NB4 (cell line): Measurements from ENCODE around the gene TMEM38A.
A peak's percentile ranks its signal among the peaks of the same experiment; 100 is the strongest.

Experiments used
- DNase-seq: peaks from one replicate; pipeline ENCODE4 v3.0.0; 2010; ENCODE audit warnings: low read depth
- H3K4me3 ChIP-seq: one replicate; pipeline ENCODE4 v1.5.1; 2011; ENCODE audit warnings: mild to moderate bottlenecking, low read depth, low read length, moderate library complexity
- CTCF ChIP-seq: IDR thresholded peaks from one replicate; pipeline ENCODE4 v1.5.1; 2012; ENCODE audit warnings: low read depth, low read length
- MAX ChIP-seq: IDR thresholded peaks from 2 replicates; pipeline ENCODE4 v1.6.1; 2011; ENCODE audit warnings: low read depth, low read length
- MYC ChIP-seq: IDR thresholded peaks from 2 replicates; pipeline ENCODE4 v1.6.1; 2011; ENCODE audit warnings: low read depth, low read length
- POLR2A ChIP-seq: IDR thresholded peaks from 2 replicates; pipeline ENCODE4 v1.6.1; 2011; ENCODE audit warnings: mild to moderate bottlenecking; ENCODE audit not compliant: insufficient read length; ENCODE audit errors: extremely low read depth

The TMEM38A gene

GRCh38 chr19:16627928-16628182, 33.1 kb upstream of the TMEM38A start:
- H3K4me3 ChIP-seq = peak overlapping the region; percentile 91
- no peak for TF ChIP-seq MAX
- no peak for TF ChIP-seq POLR2A
- no peak for TF ChIP-seq CTCF
- TF ChIP-seq MYC = no peak
- DNase-seq = no peak

GRCh38 chr19:16628183-16628983, 32.6 kb upstream of the TMEM38A start, which contains the start of gene MED26:
Gene MED26, minus strand, starts transcription at chr19:16628204. Its CDS starts 261 bp downstream, at chr19:16627943.
- H3K4me3 ChIP-seq = peak within 1 kb of the TSS; percentile 91
- peak; percentile 91 for DNase-seq
- TF ChIP-seq MAX (no peak), CTCF (no peak), MYC (peak; percentile 10; the same call in 1 of the 2 replicates), POLR2A (peak; percentile 78)

GRCh38 chr19:16628984-16629691, 31.8 kb upstream of the TMEM38A start:
- H3K4me3 ChIP-seq = peak overlapping the region; percentile 71
- DNase-seq = no peak
- TF ChIP-seq CTCF (no peak), MAX (peak; percentile 92), MYC (peak; percentile 71), POLR2A (no peak)

- no peak for DNase-seq
- TF ChIP-seq MYC = no peak
- TF ChIP-seq MAX = no peak
- no peak for TF ChIP-seq POLR2A
- TF ChIP-seq CTCF = no peak
- H3K4me3 ChIP-seq = no peak overlapping the region
Measured at GRCh38 chr19:16631465-16631864, 29.5 kb upstream of the TMEM38A start.

GRCh38 chr19:16637535-16637934, 23.4 kb upstream of the TMEM38A start:
- H3K4me3 ChIP-seq = no peak overlapping the region
- no peak for TF ChIP-seq MAX
- no peak for TF ChIP-seq MYC
- DNase-seq = peak; percentile 56

- no peak for DNase-seq
- no peak overlapping the region for H3K4me3 ChIP-seq
- TF ChIP-seq POLR2A (no peak), MYC (no peak), CTCF (no peak), MAX (no peak)
Measured at GRCh38 chr19:16638666-16639065, 22.3 kb upstream of the TMEM38A start.
